ENCODE results near the gene RPP40.

- TF ChIP-seq CTCF (IDR thresholded peaks at IDR 0.05) (no peak), POLR2A (IDR thresholded peaks at IDR 0.05) (no peak)
Measured at GRCh38 chr6:4979426-4979825, 24.4 kb downstream of the RPP40 start.
